Fibroblast of the aortic adventitia (primary cell): Measurements from ENCODE around the gene SALL1. TPM values are rescaled to one million over a fixed set of nuclear protein-coding genes. Genes with fewer than 3 reads are reported as not detected.

Source experiments
- DNase-seq: peaks from one replicate; pipeline ENCODE4 v3.0.0-alpha.2; 2010; ENCODE audit warnings: low read depth
- H3K4me3 ChIP-seq: 2 replicates; pipeline ENCODE4 v1.5.1; 2011; ENCODE audit warnings: low read depth, mild to moderate bottlenecking, control low read depth, low read length, moderate library complexity
- CTCF ChIP-seq: IDR thresholded peaks from 2 replicates; pipeline ENCODE4 v1.5.1; 2011; ENCODE audit warnings: mild to moderate bottlenecking, low read length, control low read depth, inconsistent platforms; ENCODE audit not compliant: insufficient read depth
- total RNA-seq: library from RNA; depleted of rRNA; stranded (reverse); fragments of >200 nt; gene quantifications from 2 replicates; pipeline ENCODE4 v1.2.3, GENCODE V29; 2012; ENCODE audit warnings: low replicate concordance

SALL1 gene
- total RNA-seq, 1 donor, result 2.6 TPM

- TF ChIP-seq CTCF, result no peak
- DNase-seq, result no peak
Observed at GRCh38 chr16:51144203-51144602, 6.9 kb downstream of the SALL1 start.

GRCh38 chr16:51143196-51143977, 7.7 kb downstream of the SALL1 start:
- no peak overlapping the region for H3K4me3 ChIP-seq
- no peak for DNase-seq
- no peak for TF ChIP-seq CTCF

More at GRCh38 chr16:51144203-51144602, 6.9 kb downstream of the SALL1 start:
- H3K4me3 ChIP-seq, result no peak overlapping the region

GRCh38 chr16:51141541-51141940, 9.5 kb downstream of the SALL1 start:
- DNase-seq, result no peak
- no peak overlapping the region for H3K4me3 ChIP-seq
- TF ChIP-seq CTCF, result no peak

- no peak for DNase-seq
- TF ChIP-seq CTCF, result no peak
- H3K4me3 ChIP-seq, result no peak overlapping the region
Observed at GRCh38 chr16:51141106-51141505, 10.0 kb downstream of the SALL1 start.

- no peak for TF ChIP-seq CTCF
- no peak overlapping the region for H3K4me3 ChIP-seq
- DNase-seq, result no peak
Observed at GRCh38 chr16:51140112-51140511, 11.0 kb downstream of the SALL1 start.

- TF ChIP-seq CTCF, result no peak
- DNase-seq, result no peak
- H3K4me3 ChIP-seq, result no peak overlapping the region
Observed at GRCh38 chr16:51139568-51139967, 11.5 kb downstream of the SALL1 start.

GRCh38 chr16:51138178-51138577, 12.9 kb downstream of the SALL1 start:
- no peak for TF ChIP-seq CTCF
- no peak overlapping the region for H3K4me3 ChIP-seq
- no peak for DNase-seq
